Bronchial epithelial cell (primary cell): ENCODE results near the gene ARHGAP6. TPM values are rescaled to one million over a fixed set of nuclear protein-coding genes. Genes with fewer than 3 reads are reported as not detected.

Experiments
- DNase-seq: peaks from one replicate; pipeline ENCODE4 v3.0.0-alpha.2; 2010; ENCODE audit warnings: low read depth
- FAIRE-seq: peaks from 2 replicates; lab custom pipeline; 2011; peaks lifted over from hg19 to GRCh38; lab: Jason Lieb, UNC
- H3K27me3 ChIP-seq: 2 replicates; pipeline ENCODE4 v1.5.1; 2011; ENCODE audit warnings: low read length; ENCODE audit not compliant: control insufficient read depth, insufficient read depth
- H3K36me3 ChIP-seq: 2 replicates; pipeline ENCODE4 v1.5.1; 2011; ENCODE audit warnings: low read length; ENCODE audit not compliant: control insufficient read depth, insufficient read depth
- H3K4me3 ChIP-seq: 2 replicates; pipeline ENCODE4 v1.5.1; 2011; ENCODE audit warnings: mild to moderate bottlenecking, low read depth, low read length, control low read depth
- CTCF ChIP-seq: IDR thresholded peaks from 2 replicates; pipeline ENCODE4 v1.5.1; 2011; ENCODE audit warnings: mild to moderate bottlenecking, moderate library complexity, low read length, control low read depth, inconsistent platforms; ENCODE audit not compliant: insufficient read depth, severe bottlenecking
- total RNA-seq: library from RNA; depleted of rRNA; stranded (reverse); fragments of >200 nt; gene quantifications from 2 replicates; pipeline ENCODE4 v1.2.1, GENCODE V29; 2014

ARHGAP6 gene
- total RNA-seq, 1 donor from 2014 or later, result under 0.01 TPM

- no peak for TF ChIP-seq CTCF
- Histone ChIP-seq H3K27me3 (no peaks in the 10 kb centered on the region), H3K4me3 (no peak overlapping the region), H3K36me3 (no peaks in the 10 kb centered on the region)
- DNase-seq (no peak), FAIRE-seq (no peak)
Measured at GRCh38 chrX:11444052-11444451, 221.7 kb downstream of the ARHGAP6 start.

GRCh38 chrX:11439846-11440245, 225.9 kb downstream of the ARHGAP6 start:
- Histone ChIP-seq H3K27me3 (no peaks in the 10 kb centered on the region), H3K36me3 (no peaks in the 10 kb centered on the region), H3K4me3 (no peak overlapping the region)
- FAIRE-seq (no peak), DNase-seq (no peak)
- TF ChIP-seq CTCF, result no peak

- no peak for DNase-seq
- TF ChIP-seq CTCF, result no peak
- H3K36me3 ChIP-seq, result no peaks in the 10 kb centered on the region
- no peaks in the 10 kb centered on the region for H3K27me3 ChIP-seq
- no peak for FAIRE-seq
- no peak overlapping the region for H3K4me3 ChIP-seq
Measured at GRCh38 chrX:11438767-11439166, 227.0 kb downstream of the ARHGAP6 start.

- no peak for TF ChIP-seq CTCF
- DNase-seq, result no peak
- no peaks in the 10 kb centered on the region for H3K27me3 ChIP-seq
- H3K36me3 ChIP-seq, result no peaks in the 10 kb centered on the region
- no peak for FAIRE-seq
- H3K4me3 ChIP-seq, result no peak overlapping the region
Measured at GRCh38 chrX:11438380-11438723, 227.4 kb downstream of the ARHGAP6 start.

- Histone ChIP-seq H3K27me3 (no peaks in the 10 kb centered on the region), H3K36me3 (no peaks in the 10 kb centered on the region), H3K4me3 (no peak overlapping the region)
- FAIRE-seq, result no peak
- no peak for TF ChIP-seq CTCF
- peak; percentile 52 for DNase-seq
Measured at GRCh38 chrX:11437642-11438379, 227.9 kb downstream of the ARHGAP6 start.

- TF ChIP-seq CTCF, result no peak
- no peak for FAIRE-seq
- no peaks in the 10 kb centered on the region for H3K27me3 ChIP-seq
- no peaks in the 10 kb centered on the region for H3K36me3 ChIP-seq
- no peak for DNase-seq
- no peak overlapping the region for H3K4me3 ChIP-seq
Measured at GRCh38 chrX:11435568-11435967, 230.2 kb downstream of the ARHGAP6 start.
